GM12892 (cell line): Measurements from ENCODE around the gene NUDT8.

Source experiments
- POLR2A ChIP-seq: IDR thresholded peaks from 2 replicates; pipeline ENCODE4 v1.6.1; 2011; ENCODE audit warnings: low read depth, low read length, control low read depth
- TAF1 ChIP-seq: IDR thresholded peaks from 2 replicates; pipeline ENCODE4 v1.6.1; 2011; ENCODE audit warnings: low read depth, mild to moderate bottlenecking, control low read depth, low read length, borderline replicate concordance

- no peak for TF ChIP-seq POLR2A
- no peak for TF ChIP-seq TAF1
Observed at GRCh38 chr11:67631411-67631810, 1.7 kb upstream of the NUDT8 start.
